ENCODE measurements around the gene CHST8. TPM values are rescaled to one million over a fixed set of nuclear protein-coding genes. Genes with fewer than 3 reads are reported as not detected.

CHST8 gene
- total RNA-seq, 1 experiment from 2014 or later = 33.5 TPM

- H3K4me3 Mint-ChIP-seq = peak overlapping the region; percentile 66
- ATAC-seq (peak; percentile 44), DNase-seq (ENCODE audit: low spot score) (no peak)
- no peak overlapping the region for H3K27ac Mint-ChIP-seq
- no peaks in the 10 kb centered on the region for H3K36me3 Mint-ChIP-seq
- no peaks in the 10 kb centered on the region for H3K9me3 Mint-ChIP-seq
- ChIA-PET CTCF (interaction anchor here (1.4 kb wide), 1 partner anchor 93 kb away, joined by 3 read pairs; no protein-coding TSS in a partner anchor), POLR2A (no interaction called here)
- peaks cover 12% of the 10 kb centered on the region for H3K4me1 Mint-ChIP-seq
- H3K27me3 Mint-ChIP-seq (ENCODE audit: low read depth) = no peaks in the 10 kb centered on the region; the same call in 1 of the 2 replicates
- TF ChIP-seq ZNF416 (CRISPR knock-in tag; IDR thresholded peaks at IDR 0.05) = no peak
- TF ChIP-seq TP53 (CRISPR knock-in tag; IDR thresholded peaks at IDR 0.05) = peak; percentile 20; the same call in 1 of the 2 replicates
Measured at GRCh38 chr19:33684538-33685232, 62.9 kb downstream of the CHST8 start.

GRCh38 chr19:33685541-33685940, 63.8 kb downstream of the CHST8 start:
- Mint-ChIP-seq H3K4me3 (no peak overlapping the region), H3K9me3 (no peaks in the 10 kb centered on the region), H3K4me1 (peaks cover 12% of the 10 kb centered on the region), H3K27me3 (ENCODE audit: low read depth) (no peaks in the 10 kb centered on the region; the same call in 1 of the 2 replicates), H3K36me3 (no peaks in the 10 kb centered on the region), H3K27ac (no peak overlapping the region)
- ChIA-PET POLR2A (no interaction called here), CTCF (no interaction called here)
- no peak for ATAC-seq
- no peak for TF ChIP-seq FOXJ3 (CRISPR knock-in tag; IDR thresholded peaks at IDR 0.05; ENCODE audit: borderline replicate concordance)
- no peak for TF ChIP-seq ZNF512 (CRISPR knock-in tag; IDR thresholded peaks at IDR 0.05; ENCODE audit: borderline replicate concordance)
- TF ChIP-seq ATF6 (CRISPR knock-in tag; IDR thresholded peaks at IDR 0.05) = no peak
- no peak for TF ChIP-seq PRRX2 (CRISPR knock-in tag; IDR thresholded peaks at IDR 0.05)
- DNase-seq (ENCODE audit: low spot score) = peak; percentile 2

- no peaks in the 10 kb centered on the region for H3K36me3 Mint-ChIP-seq
- ATAC-seq (no peak), DNase-seq (ENCODE audit: low spot score) (no peak)
- TF ChIP-seq TP53 (CRISPR knock-in tag; IDR thresholded peaks at IDR 0.05) (no peak), MXD4 (CRISPR knock-in tag; IDR thresholded peaks at IDR 0.05; ENCODE audit: borderline replicate concordance) (no peak), CREM (CRISPR knock-in tag; IDR thresholded peaks at IDR 0.05) (no peak), SOX15 (CRISPR knock-in tag; IDR thresholded peaks at IDR 0.05) (no peak), JAZF1 (CRISPR knock-in tag; IDR thresholded peaks at IDR 0.05) (no peak), HMGA2 (CRISPR knock-in tag; IDR thresholded peaks at IDR 0.05) (no peak), NR3C1 (CRISPR knock-in tag; conservative IDR thresholded peaks at IDR 0.05; ENCODE audit: low read depth) (no peak), JUN (CRISPR knock-in tag; IDR thresholded peaks at IDR 0.05) (no peak), ZNF138 (CRISPR knock-in tag; conservative IDR thresholded peaks at IDR 0.05) (no peak), STAT6 (CRISPR knock-in tag; conservative IDR thresholded peaks at IDR 0.05; ENCODE audit: low read depth) (no peak), FOXJ3 (CRISPR knock-in tag; IDR thresholded peaks at IDR 0.05; ENCODE audit: borderline replicate concordance) (no peak), GTF2I (CRISPR knock-in tag; conservative IDR thresholded peaks at IDR 0.05) (no peak), ZBTB43 (CRISPR knock-in tag; IDR thresholded peaks at IDR 0.05) (no peak), ATF1 (CRISPR knock-in tag; IDR thresholded peaks at IDR 0.05) (no peak), ESRRA (CRISPR knock-in tag; IDR thresholded peaks at IDR 0.05; ENCODE audit: borderline replicate concordance) (no peak), MAX (CRISPR knock-in tag; IDR thresholded peaks at IDR 0.05) (no peak), ATF3 (CRISPR knock-in tag; conservative IDR thresholded peaks at IDR 0.05) (no peak), ZNF232 (CRISPR knock-in tag; IDR thresholded peaks at IDR 0.05) (no peak), CDX4 (CRISPR knock-in tag; IDR thresholded peaks at IDR 0.05; ENCODE audit: borderline replicate concordance) (no peak)
- H3K4me1 Mint-ChIP-seq = peaks cover 12% of the 10 kb centered on the region
- POLR2A ChIA-PET = no interaction called here
- no peaks in the 10 kb centered on the region; the same call in 1 of the 2 replicates for H3K27me3 Mint-ChIP-seq (ENCODE audit: low read depth)
- H3K27ac Mint-ChIP-seq = no peak overlapping the region
- no peak overlapping the region for H3K4me3 Mint-ChIP-seq
- CTCF ChIA-PET = interaction anchor here (0.5 to 1.3 kb wide), 5 partner anchors 11 to 270 kb away, joined by 3 to 5 read pairs (median 3); no protein-coding TSS in a partner anchor
- no peaks in the 10 kb centered on the region for H3K9me3 Mint-ChIP-seq
Measured at GRCh38 chr19:33686262-33686661, 64.5 kb downstream of the CHST8 start.

All from WTC11 (cell line).